Body of pancreas (tissue), 4 donors: Measurements from ENCODE around the gene RNF224.

ENCODE experiments used
- CTCF ChIP-seq, 7 experiments: fragments of 450-650 bp in 4 of 7; fragments of 200-600 bp in 3 of 7; sonication (generic) in 3 of 7; IDR thresholded peaks; one replicate each; pipeline ENCODE4 v1.5.1; 2016 to 2019; ENCODE audit warnings: antibody characterized with exemption in 7 of 7
- POLR2A ChIP-seq, 3 donors: fragments of 450-650 bp; IDR thresholded peaks; one replicate each; pipeline ENCODE4 v1.6.1; 2016; ENCODE audit warnings: antibody characterized with exemption in 3 of 3, mild to moderate bottlenecking in 2 of 3

- TF ChIP-seq CTCF (IDR thresholded peaks at IDR 0.05), result no peak
- no peak for TF ChIP-seq POLR2A (IDR thresholded peaks at IDR 0.05)
These were observed 35.6 kb downstream of the RNF224 start for GRCh38 chr9:137262909-137263285.
